Measurements from ENCODE around the gene MYL12A. TPM values are rescaled to one million over a fixed set of nuclear protein-coding genes. Genes with fewer than 3 reads are reported as not detected.

The MYL12A gene
- total and polyA plus RNA-seq, 2 of the 8 experiments (the other 6 are each of a cell fraction or from before 2014, with no cell fraction given): 188 to 247 TPM

- no peak overlapping the region for H3K9ac ChIP-seq (replicated peaks in 1 of 4; ENCODE audit: extremely low read depth in 1 of 4, low read depth in 3 of 4, low read length in 3 of 4)
- H3K23ac ChIP-seq (ENCODE audit: insufficient read length): no peak overlapping the region
- no peak overlapping the region for H2AK5ac ChIP-seq (ENCODE audit: low read depth, low read length)
- POLR2A ChIA-PET (ENCODE audit: partially characterized antibody): no interaction called here
- peaks cover 0 to 8% (median 2%) of the 10 kb centered on the region in 4 experiments; a peak in 3 of 7 replicates for H3K4me1 ChIP-seq (replicated peaks in 1 of 4; ENCODE audit: control insufficient read depth in 3 of 4, insufficient read depth in 4 of 4, low read length in 3 of 4)
- no peak overlapping the region for H2BK5ac ChIP-seq (ENCODE audit: low read depth, low read length)
- no peak overlapping the region for H3K4me3 ChIP-seq (ENCODE audit: extremely low read depth in 1 of 4, insufficient read depth in 2 of 4, low read depth in 3 of 4, low read length in 4 of 4)
- H3K4me2 ChIP-seq (ENCODE audit: insufficient read depth in 1 of 2, low read depth in 2 of 2, low read length in 2 of 2): no peak overlapping the region
- H4K8ac ChIP-seq (ENCODE audit: extremely low read depth, insufficient read depth, low read length): no peak overlapping the region
- H3K23me2 ChIP-seq (ENCODE audit: low read depth, low read length): no peaks in the 10 kb centered on the region
- H2BK15ac ChIP-seq (ENCODE audit: low read length): no peak overlapping the region
- no peak overlapping the region for H2BK20ac ChIP-seq (ENCODE audit: low read length)
- WGBS, 2 experiments (ENCODE audit: extremely low coverage in 1 of 2, insufficient coverage in 1 of 2, insufficient read length in 1 of 2, insufficient replicate concordance in 2 of 2, low coverage in 1 of 2, low lambda C conversion rate in 2 of 2, missing lambda C conversion rate in 1 of 2): 88% methylated on average over 1 of the region's 1 CpG; no CpG with 5 or more reads in 1 of the 2 experiments
- H3K79me2 ChIP-seq (ENCODE audit: control insufficient read depth in 1 of 2, insufficient read depth in 2 of 2, low read length in 2 of 2): no peaks in the 10 kb centered on the region
- H3K9me3 ChIP-seq (ENCODE audit: insufficient read depth in 2 of 2, low read depth in 1 of 2, low read length in 1 of 2): peaks cover 0 to 2% of the 10 kb centered on the region in 2 experiments; a peak in 1 of 4 replicates
- no peak overlapping the region for H3K14ac ChIP-seq (ENCODE audit: insufficient read length)
- H3K79me1 ChIP-seq (ENCODE audit: low read depth, low read length): no peaks in the 10 kb centered on the region
- H4K91ac ChIP-seq (replicated peaks; ENCODE audit: insufficient read length, low read length): no peak overlapping the region
- H3K56ac ChIP-seq (replicated peaks; ENCODE audit: insufficient read length, low read depth, low read length): no peak overlapping the region
- no peak overlapping the region for H2BK12ac ChIP-seq (ENCODE audit: low read depth, low read length)
- no peaks in the 10 kb centered on the region for H3K36me3 ChIP-seq (ENCODE audit: control insufficient read depth in 2 of 4, insufficient read depth in 4 of 4, low read length in 3 of 4)
- no peaks in the 10 kb centered on the region for H4K20me1 ChIP-seq (replicated peaks in 1 of 2; ENCODE audit: control insufficient read depth in 1 of 2, insufficient read depth in 2 of 2, low read length in 2 of 2)
- no peak for FAIRE-seq
- H4K5ac ChIP-seq (ENCODE audit: insufficient read length, low read depth, low read length): no peak overlapping the region
- no peak for DNase-seq (ENCODE audit: low read depth in 1 of 2, low spot score in 2 of 2)
- CTCF ChIA-PET (ENCODE audit: partially characterized antibody): no interaction called here
- no peaks in the 10 kb centered on the region for H3K27me3 ChIP-seq (replicated peaks in 1 of 4; ENCODE audit: control insufficient read depth in 3 of 4, extremely low read depth in 1 of 4, insufficient read depth in 3 of 4, low read length in 3 of 4)
- H2BK120ac ChIP-seq (replicated peaks; ENCODE audit: low read depth, low read length): no peak overlapping the region
- no peak for TF ChIP-seq HDAC2 (IDR thresholded peaks at IDR 0.05; ENCODE audit: borderline replicate concordance in 1 of 2, low read depth in 2 of 2, low read length in 2 of 2)
- no peak for TF ChIP-seq RAD21 (IDR thresholded peaks at IDR 0.05 in 1 of 2, conservative IDR thresholded peaks at IDR 0.05 in 1 of 2; ENCODE audit: low read depth in 2 of 2, low read length in 2 of 2)
- TF ChIP-seq HDAC6 (IDR thresholded peaks at IDR 0.05; ENCODE audit: low read depth, low read length): no peak
- H3K18ac ChIP-seq (ENCODE audit: extremely low read depth, low read length): no peak overlapping the region
- H3K27ac ChIP-seq (ENCODE audit: low read depth, low read length): no peak overlapping the region
- H3K4ac ChIP-seq (replicated peaks; ENCODE audit: insufficient read length, low read depth, low read length): no peak overlapping the region
- H2AFZ ChIP-seq (ENCODE audit: low read length): no peak overlapping the region
Observed at GRCh38 chr18:3233004-3233403, 14.6 kb upstream of the MYL12A start.
